Urothelium cell line (cell line): ENCODE measurements around the gene SFSWAP.
"Not testable (repeated sequence)": the region's sequence is repeated elsewhere in the genome, so short reads cannot be mapped to it uniquely, and the experiment has no call there.

Experiments used
- DNase-seq: peaks from one replicate; pipeline ENCODE4 v3.0.0; 2011; ENCODE audit warnings: low spot score, mixed read lengths
- FAIRE-seq: peaks from 2 replicates; lab custom pipeline; 2011; peaks lifted over from hg19 to GRCh38; lab: Jason Lieb, UNC

Gene SFSWAP

GRCh38 chr12:131756441-131756840 lies 45.6 kb downstream of the SFSWAP start:
- FAIRE-seq = no peak
- DNase-seq = no peak

GRCh38 chr12:131757111-131757510 lies 46.2 kb downstream of the SFSWAP start:
- no peak for DNase-seq
- no peak for FAIRE-seq

GRCh38 chr12:131758016-131758739 lies 47.3 kb downstream of the SFSWAP start:
- no peak for FAIRE-seq
- no peak for DNase-seq

GRCh38 chr12:131759176-131759575 lies 48.3 kb downstream of the SFSWAP start:
- no peak for DNase-seq
- FAIRE-seq = no peak

GRCh38 chr12:131761638-131762037 lies 50.7 kb downstream of the SFSWAP start:
- FAIRE-seq = no peak
- DNase-seq = no peak

GRCh38 chr12:131764738-131765137 lies 53.8 kb downstream of the SFSWAP start:
- FAIRE-seq = no peak

GRCh38 chr12:131765961-131766360 lies 55.1 kb downstream of the SFSWAP start:
- DNase-seq (no peak), FAIRE-seq (no peak)

More at GRCh38 chr12:131764738-131765137, 53.8 kb downstream of the SFSWAP start:
- no peak for DNase-seq

GRCh38 chr12:131766382-131767107 lies 55.7 kb downstream of the SFSWAP start:
- FAIRE-seq = no peak
- DNase-seq = no peak

GRCh38 chr12:131770120-131770519 lies 59.2 kb downstream of the SFSWAP start:
- DNase-seq (no peak), FAIRE-seq (no peak)

GRCh38 chr12:131771965-131772364 lies 61.1 kb downstream of the SFSWAP start:
- no peak for FAIRE-seq
- DNase-seq = no peak

- DNase-seq = no peak
- no peak for FAIRE-seq
Measured at GRCh38 chr12:131773582-131774221, 62.8 kb downstream of the SFSWAP start.

GRCh38 chr12:131774576-131775391 lies 63.9 kb downstream of the SFSWAP start:
- DNase-seq = no peak
- no peak for FAIRE-seq

- FAIRE-seq (no peak), DNase-seq (no peak)
Measured at GRCh38 chr12:131775392-131776236, 64.7 kb downstream of the SFSWAP start.

- no peak for FAIRE-seq
- no peak for DNase-seq
Measured at GRCh38 chr12:131776237-131776889, 65.5 kb downstream of the SFSWAP start.

- not testable (repeated sequence) for DNase-seq, FAIRE-seq
Measured at GRCh38 chr12:131777269-131777668, 66.4 kb downstream of the SFSWAP start.

GRCh38 chr12:131779027-131779426 lies 68.1 kb downstream of the SFSWAP start:
- FAIRE-seq (no peak), DNase-seq (no peak)

GRCh38 chr12:131782061-131782460 lies 71.2 kb downstream of the SFSWAP start:
- FAIRE-seq (no peak), DNase-seq (no peak)

GRCh38 chr12:131783915-131784541 lies 73.1 kb downstream of the SFSWAP start:
- no peak for FAIRE-seq

More at GRCh38 chr12:131783915-131784541, 73.1 kb downstream of the SFSWAP start:
- peak; percentile 75 for DNase-seq
